Mucosa of rectum (tissue), 2 donors: Measurements from ENCODE around the gene SPATA25.
"Not testable (repeated sequence)": the region's sequence is repeated elsewhere in the genome, so short reads cannot be mapped to it uniquely, and the experiment has no call there.

ENCODE experiments used
- H3K27ac ChIP-seq, 2 donors: one replicate each; pipeline ENCODE4 v1.7.0; 2013; ENCODE audit warnings: inconsistent platforms in 2 of 2, low read depth in 2 of 2, low read length in 2 of 2
- H3K27me3 ChIP-seq, 2 donors: one replicate each; pipeline ENCODE4 v1.7.0; 2013; ENCODE audit warnings: low read length in 2 of 2; ENCODE audit not compliant: control insufficient read depth in 2 of 2, insufficient read depth in 2 of 2
- H3K36me3 ChIP-seq, 2 donors: one replicate each; pipeline ENCODE4 v1.7.0; 2013; ENCODE audit warnings: low read length in 2 of 2; ENCODE audit not compliant: control insufficient read depth in 2 of 2, insufficient read depth in 2 of 2
- H3K4me1 ChIP-seq, 2 donors: one replicate each; pipeline ENCODE4 v1.7.0; 2013; ENCODE audit warnings: low read length in 2 of 2, mild to moderate bottlenecking in 1 of 2; ENCODE audit not compliant: control insufficient read depth in 2 of 2, insufficient read depth in 2 of 2
- H3K4me3 ChIP-seq, 2 donors: one replicate each; pipeline ENCODE4 v1.7.0; 2013; ENCODE audit warnings: low read length in 2 of 2
- H3K9ac ChIP-seq, 2 donors: one replicate each; pipeline ENCODE4 v1.7.0; 2013; ENCODE audit warnings: low read length in 2 of 2, low read depth in 1 of 2, mild to moderate bottlenecking in 1 of 2
- H3K9me3 ChIP-seq, 2 donors: one replicate each; pipeline ENCODE4 v1.7.0; 2013; ENCODE audit warnings: low read length in 2 of 2; ENCODE audit not compliant: control insufficient read depth in 2 of 2
- donor health status: healthy.
- donor health status: Normal muscosa, but diverticular disease.

Gene SPATA25

DNA sequence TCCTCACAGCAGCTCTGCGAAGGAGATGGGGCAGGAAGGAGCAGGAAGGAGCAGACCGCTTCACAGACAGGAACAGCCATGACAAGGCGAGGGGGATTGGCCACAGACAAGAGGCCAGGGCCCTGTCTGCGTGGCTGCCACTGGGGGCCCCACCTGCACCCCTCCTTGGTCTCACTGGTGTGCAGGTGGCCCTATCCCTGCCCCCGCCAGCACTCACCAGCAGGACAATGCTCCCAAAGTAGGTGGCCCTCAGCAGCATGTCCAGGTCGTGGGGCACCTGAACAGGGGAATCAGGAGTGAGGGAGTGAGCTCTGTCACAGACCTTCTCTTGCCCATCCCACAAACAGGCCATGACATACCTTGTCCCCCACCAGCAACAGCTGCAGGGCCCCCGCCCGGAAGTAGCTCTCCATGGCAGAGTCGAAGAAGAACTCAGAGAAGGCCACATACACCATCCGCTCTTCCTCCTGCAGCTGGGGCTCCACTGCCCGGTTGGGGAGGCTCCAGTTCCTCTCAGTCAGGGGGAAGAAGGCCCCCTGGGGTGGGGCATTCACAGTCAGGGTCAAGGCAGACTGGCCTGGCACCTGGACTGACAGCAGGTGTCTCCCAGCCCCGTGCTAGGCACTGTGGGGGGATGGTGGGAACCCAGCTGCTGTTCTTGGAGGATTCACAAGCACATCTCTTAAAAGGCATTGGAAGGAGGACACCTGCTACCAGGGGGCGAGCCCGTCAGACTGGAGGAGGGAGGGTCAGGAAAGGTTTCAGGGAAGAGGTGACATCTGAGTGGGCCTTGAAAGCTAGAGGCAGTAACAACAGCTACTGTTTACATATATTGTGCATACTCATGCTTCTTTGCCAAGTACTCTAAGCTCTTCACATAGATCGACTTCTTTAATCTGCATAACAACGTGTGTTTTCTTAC lies 17.4 kb upstream of the SPATA25 start:
- no peaks in the 10 kb centered on the region for H3K9me3 ChIP-seq
- H3K9ac ChIP-seq: no peak overlapping the region
- no peak overlapping the region for H3K4me3 ChIP-seq
- peaks cover 0 to 2% of the 10 kb centered on the region in 2 donors for H3K4me1 ChIP-seq
- no peak overlapping the region for H3K27ac ChIP-seq
- no peaks in the 10 kb centered on the region for H3K27me3 ChIP-seq
- H3K36me3 ChIP-seq: peaks cover 0 to 6% of the 10 kb centered on the region in 2 donors

DNA sequence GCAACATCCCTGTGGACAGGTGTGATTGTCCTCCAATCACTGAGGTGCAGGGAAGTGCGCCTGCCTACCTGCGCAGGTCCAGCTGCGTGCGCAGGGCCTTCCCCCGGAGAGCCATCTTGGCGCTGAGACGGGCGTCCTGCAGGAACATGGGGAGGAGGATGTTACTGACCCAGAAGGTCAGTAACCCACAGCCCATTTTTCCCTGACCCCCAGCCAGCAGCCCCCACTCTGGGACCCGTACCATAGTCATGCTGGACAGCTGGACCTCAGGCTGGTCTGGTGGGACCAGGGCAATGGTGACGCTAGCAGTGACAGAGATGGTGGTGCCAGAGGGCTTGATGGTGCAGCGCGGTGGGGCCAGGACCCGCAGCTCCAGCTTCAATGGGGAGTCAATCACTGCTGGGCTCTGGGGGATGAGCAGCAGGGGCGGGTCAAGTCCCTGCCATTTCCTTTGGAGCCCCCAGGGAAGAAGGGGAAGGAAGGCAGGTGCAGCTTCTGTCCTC lies 14.8 kb upstream of the SPATA25 start:
- Histone ChIP-seq H3K9me3 (no peaks in the 10 kb centered on the region), H3K36me3 (peaks cover 17 to 23% of the 10 kb centered on the region in 2 donors)

DNA sequence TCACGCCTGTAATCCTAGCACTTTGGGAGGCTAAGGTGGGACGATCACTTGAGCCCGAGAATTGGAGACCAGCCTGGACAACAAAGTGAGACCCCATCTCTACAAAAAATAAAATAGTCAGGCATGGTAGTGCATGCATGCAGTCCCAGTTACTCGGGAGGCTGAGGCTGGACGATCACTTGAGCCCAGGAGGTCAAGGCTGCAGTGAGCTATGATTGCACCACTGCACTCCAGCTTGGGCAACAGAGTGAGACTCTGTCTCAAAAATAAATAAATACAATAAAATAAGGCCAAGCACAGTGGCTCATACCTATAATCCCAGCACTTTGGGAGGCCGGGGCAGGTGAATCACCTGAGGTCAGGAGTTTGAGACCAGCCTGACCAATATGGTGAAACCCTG lies 13.9 kb upstream of the SPATA25 start:
- H3K36me3 ChIP-seq: peaks cover 24 to 30% of the 10 kb centered on the region in 2 donors
- H3K4me3 ChIP-seq, H3K9me3 ChIP-seq, H3K27ac ChIP-seq, H3K4me1 ChIP-seq, H3K9ac ChIP-seq, H3K27me3 ChIP-seq: not testable (repeated sequence)

More for the DNA sequence above, 14.8 kb upstream of the SPATA25 start:
- H3K27ac ChIP-seq: no peak overlapping the region
- no peak overlapping the region for H3K9ac ChIP-seq
- no peaks in the 10 kb centered on the region for H3K4me1 ChIP-seq
- no peaks in the 10 kb centered on the region for H3K27me3 ChIP-seq
- no peak overlapping the region for H3K4me3 ChIP-seq

DNA sequence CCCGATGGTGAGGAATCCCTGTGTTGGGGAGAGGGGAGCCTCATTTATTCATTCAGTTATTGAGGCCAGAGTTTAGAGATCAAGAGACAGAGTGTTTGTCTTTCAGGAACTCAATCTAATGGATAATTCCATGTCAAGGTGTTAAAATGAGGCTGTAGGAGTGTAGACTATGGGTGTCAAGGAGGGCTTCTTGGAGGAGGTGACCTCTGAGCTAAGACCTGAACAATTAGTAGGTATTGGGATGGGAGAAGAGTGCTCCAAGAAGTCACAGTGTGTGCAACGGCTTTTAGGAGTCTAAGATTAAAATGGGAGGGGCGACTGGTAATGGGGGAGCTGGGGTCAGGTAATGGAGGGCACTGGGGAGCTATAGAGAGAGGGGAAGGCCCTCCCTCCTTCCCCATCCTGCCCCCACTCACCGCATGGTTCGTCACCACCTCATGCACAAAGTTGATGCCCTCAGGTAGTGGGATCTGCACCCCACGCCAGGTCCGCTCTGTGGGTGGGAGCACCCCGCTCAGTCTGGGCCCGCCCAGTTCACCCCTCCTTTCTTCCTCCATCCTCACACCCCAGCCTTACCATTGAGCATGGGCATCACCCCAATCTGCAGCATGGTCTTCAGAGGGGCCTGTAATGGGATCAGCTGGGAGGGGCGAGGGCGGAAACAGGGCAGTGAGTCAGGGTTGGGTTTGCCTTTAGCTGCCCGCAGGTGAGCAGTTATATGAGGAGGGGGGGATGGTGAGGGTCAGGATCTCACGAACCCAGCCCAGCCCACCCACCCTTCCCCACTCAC lies 11.8 kb upstream of the SPATA25 start:
- H3K9me3 ChIP-seq: no peaks in the 10 kb centered on the region
- peaks cover 35 to 46% of the 10 kb centered on the region in 2 donors for H3K36me3 ChIP-seq
- H3K27ac ChIP-seq: no peak overlapping the region
- no peak overlapping the region for H3K9ac ChIP-seq
- H3K27me3 ChIP-seq: no peaks in the 10 kb centered on the region
- H3K4me3 ChIP-seq: no peak overlapping the region
- no peaks in the 10 kb centered on the region for H3K4me1 ChIP-seq

DNA sequence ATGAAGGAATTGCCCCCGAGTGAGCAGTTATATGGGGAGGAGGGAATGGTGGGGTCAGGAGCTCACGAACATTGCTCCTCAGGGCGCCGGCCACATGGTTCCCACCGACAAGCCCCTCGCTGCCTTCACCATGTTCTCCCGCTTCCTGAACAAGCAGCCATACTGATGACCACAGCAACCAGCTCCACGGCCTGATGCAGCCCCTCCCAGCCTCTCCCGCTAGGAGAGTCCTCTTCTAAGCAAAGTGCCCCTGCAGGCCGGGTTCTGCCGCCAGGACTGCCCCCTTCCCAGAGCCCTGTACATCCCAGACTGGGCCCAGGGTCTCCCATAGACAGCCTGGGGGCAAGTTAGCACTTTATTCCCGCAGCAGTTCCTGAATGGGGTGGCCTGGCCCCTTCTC lies 10.9 kb upstream of the SPATA25 start:
- H3K27me3 ChIP-seq: no peaks in the 10 kb centered on the region
- no peak overlapping the region for H3K9ac ChIP-seq
- no peak overlapping the region for H3K4me3 ChIP-seq
- no peak overlapping the region for H3K27ac ChIP-seq
- peaks cover 41 to 51% of the 10 kb centered on the region in 2 donors for H3K36me3 ChIP-seq
- peaks cover 3% of the 10 kb centered on the region in 2 donors for H3K4me1 ChIP-seq
- H3K9me3 ChIP-seq: no peaks in the 10 kb centered on the region

DNA sequence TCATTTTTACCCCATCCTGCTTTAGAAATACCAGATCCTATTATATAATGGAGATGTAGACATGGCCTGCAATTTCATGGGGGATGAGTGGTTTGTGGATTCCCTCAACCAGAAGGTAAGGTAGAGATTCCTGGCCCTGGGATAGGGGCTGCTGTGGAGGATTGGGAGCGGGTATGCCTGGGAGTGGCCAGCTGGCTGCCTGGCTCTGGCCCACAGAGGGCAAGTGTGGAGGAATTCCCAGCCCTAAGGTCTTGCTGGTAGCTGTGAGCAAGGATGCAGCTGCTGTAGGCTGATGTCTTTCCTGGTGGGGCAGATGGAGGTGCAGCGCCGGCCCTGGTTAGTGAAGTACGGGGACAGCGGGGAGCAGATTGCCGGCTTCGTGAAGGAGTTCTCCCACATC lies 10.3 kb upstream of the SPATA25 start:
- no peak overlapping the region for H3K4me3 ChIP-seq
- H3K36me3 ChIP-seq: peaks cover 41 to 55% of the 10 kb centered on the region in 2 donors
- no peak overlapping the region for H3K27ac ChIP-seq
- H3K9ac ChIP-seq: no peak overlapping the region
- peaks cover 8 to 9% of the 10 kb centered on the region in 2 donors for H3K4me1 ChIP-seq
- no peaks in the 10 kb centered on the region for H3K9me3 ChIP-seq
- no peaks in the 10 kb centered on the region for H3K27me3 ChIP-seq

DNA sequence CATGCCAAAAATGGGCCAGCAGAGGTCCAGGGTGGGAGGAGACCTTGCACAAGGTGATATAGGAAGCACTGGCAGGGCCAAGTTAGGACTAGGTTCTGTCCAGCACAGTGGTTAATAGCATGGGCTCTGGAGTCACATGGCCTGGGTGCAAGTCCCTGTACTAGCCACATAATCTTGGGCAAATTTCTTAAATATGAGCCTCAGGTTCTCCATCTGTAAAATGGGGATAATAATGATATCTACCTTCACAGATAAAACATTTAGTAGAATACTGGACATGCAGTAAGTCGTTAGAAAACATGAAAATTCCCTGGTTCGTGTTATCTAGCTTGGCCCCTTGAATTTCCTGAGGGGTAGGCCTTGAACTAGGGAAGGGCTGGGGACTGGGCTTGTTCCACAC lies 9.9 kb upstream of the SPATA25 start:
- Histone ChIP-seq H3K36me3 (peaks cover 41 to 56% of the 10 kb centered on the region in 2 donors), H3K9ac (no peak overlapping the region), H3K27ac (no peak overlapping the region), H3K4me1 (peaks cover 12 to 13% of the 10 kb centered on the region in 2 donors), H3K9me3 (no peaks in the 10 kb centered on the region), H3K27me3 (no peaks in the 10 kb centered on the region), H3K4me3 (no peak overlapping the region)

DNA sequence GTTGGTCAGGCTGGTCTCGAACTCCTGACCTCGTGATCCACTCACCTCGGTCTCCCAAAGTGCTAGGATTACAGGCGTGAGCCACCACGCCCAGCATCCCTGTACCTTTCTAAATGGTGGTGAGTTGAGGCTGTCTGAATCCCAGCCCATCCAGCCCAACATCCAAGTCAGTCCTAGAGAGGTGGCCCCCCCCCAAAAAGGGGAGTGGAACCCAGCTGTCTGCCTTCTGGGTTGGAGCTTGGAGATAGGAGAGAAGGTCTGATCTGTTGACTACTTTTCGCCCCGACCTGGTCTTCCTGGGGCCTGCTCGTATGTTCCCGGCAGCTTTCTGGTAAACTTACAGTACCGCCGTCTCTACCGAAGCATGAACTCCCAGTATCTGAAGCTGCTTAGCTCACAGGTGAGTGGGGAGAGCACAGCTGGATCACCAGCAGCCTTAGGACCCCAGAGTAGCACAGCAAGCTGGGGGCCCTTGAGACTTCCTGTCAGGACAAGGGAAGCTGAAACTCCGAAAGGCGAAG lies 9.3 kb upstream of the SPATA25 start:
- Histone ChIP-seq H3K27me3 (no peaks in the 10 kb centered on the region), H3K36me3 (peaks cover 41 to 56% of the 10 kb centered on the region in 2 donors), H3K9ac (no peak overlapping the region), H3K9me3 (no peaks in the 10 kb centered on the region), H3K27ac (no peak overlapping the region), H3K4me1 (peaks cover 18 to 19% of the 10 kb centered on the region in 2 donors), H3K4me3 (no peak overlapping the region)

DNA sequence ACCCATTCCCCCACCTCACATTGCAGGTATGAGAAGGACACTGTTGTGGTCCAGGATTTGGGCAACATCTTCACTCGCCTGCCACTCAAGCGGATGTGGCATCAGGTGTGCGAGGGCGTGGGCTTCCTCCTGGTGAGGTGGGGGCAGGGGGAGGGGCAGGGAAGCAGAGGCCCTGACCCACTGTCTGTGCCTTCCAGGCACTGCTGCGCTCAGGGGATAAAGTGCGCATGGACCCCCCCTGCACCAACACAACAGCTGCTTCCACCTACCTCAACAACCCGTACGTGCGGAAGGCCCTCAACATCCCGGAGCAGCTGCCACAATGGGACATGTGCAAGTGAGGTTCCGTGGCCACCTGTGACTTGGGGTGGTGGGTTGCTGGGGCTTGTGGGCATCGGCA lies 7.4 kb upstream of the SPATA25 start:
- H3K4me1 ChIP-seq: peaks cover 25 to 31% of the 10 kb centered on the region in 2 donors
- H3K4me3 ChIP-seq: no peak overlapping the region
- H3K9ac ChIP-seq: no peak overlapping the region
- H3K36me3 ChIP-seq: peaks cover 41 to 56% of the 10 kb centered on the region in 2 donors
- H3K27ac ChIP-seq: no peak overlapping the region
- H3K27me3 ChIP-seq: no peaks in the 10 kb centered on the region
- no peaks in the 10 kb centered on the region for H3K9me3 ChIP-seq

DNA sequence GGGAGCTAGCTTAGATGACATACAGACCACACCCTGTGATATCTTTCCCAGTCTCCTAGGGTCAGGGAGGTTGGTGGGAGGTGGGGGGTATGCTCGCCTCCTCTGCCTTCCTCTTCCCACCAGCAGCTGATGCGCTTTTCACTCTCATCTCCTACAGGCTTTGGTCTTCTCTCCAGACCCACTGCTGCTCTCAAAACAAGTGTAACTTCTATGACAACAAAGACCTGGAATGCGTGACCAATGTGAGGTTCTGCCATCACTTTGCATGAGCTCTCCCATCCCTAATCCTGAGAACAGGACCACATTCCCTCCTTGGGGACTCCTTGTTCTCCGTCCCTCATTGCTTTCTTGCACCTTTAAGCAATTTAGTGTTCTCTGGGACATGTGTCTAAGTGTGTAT lies 6.4 kb upstream of the SPATA25 start:
- Histone ChIP-seq H3K9ac (no peak overlapping the region), H3K4me1 (peaks cover 27 to 31% of the 10 kb centered on the region in 2 donors), H3K27me3 (no peaks in the 10 kb centered on the region), H3K9me3 (no peaks in the 10 kb centered on the region), H3K4me3 (no peak overlapping the region), H3K27ac (peak overlapping the region in 1 of 2 donors; percentile 80), H3K36me3 (peaks cover 37 to 52% of the 10 kb centered on the region in 2 donors)
